GM12878 (cell line): ENCODE measurements around the gene PKHD1. TPM values are rescaled to one million over a fixed set of nuclear protein-coding genes. Genes with fewer than 3 reads are reported as not detected.

Experiments used
- ATAC-seq: fragments of 200-7000 bp; cut with Tn5 transposase; 3 replicates; pipeline ENCODE4 v1.9.1; 2020; ENCODE audit warnings: mild to moderate bottlenecking, moderate library complexity
- BruUV-seq: library from RNA; stranded (reverse); fragments of 400-500 nt; replicated peaks from 2 replicates; lab custom pipeline; 2021; lab: Mats Ljungman, UMichigan
- CTCF ChIA-PET: fragments of 300-600 bp; sonication (Branson Sonifier 250); formaldehyde crosslinking; extraction: SDS; loops from one replicate; lab custom pipeline; 2021; ENCODE audit warnings: inconsistent platforms; lab: Yijun Ruan, JAX
- POLR2A ChIA-PET: fragments of 350-600 bp; formaldehyde crosslinking; extraction: SDS; loops from one replicate; lab custom pipeline; 2021; ENCODE audit warnings: inconsistent platforms; lab: Charles Lee
- RAD21 ChIA-PET: fragments of 300-600 bp; sonication (Branson Sonifier 250); formaldehyde crosslinking; loops from one replicate; lab custom pipeline; 2023; ENCODE audit warnings: antibody characterized with exemption; ENCODE audit not compliant: unreplicated experiment; lab: Charles Lee
- SMC1A ChIA-PET: fragments of 300-600 bp; sonication (Branson Sonifier 250); formaldehyde crosslinking; loops from one replicate; lab custom pipeline; 2023; ENCODE audit not compliant: unreplicated experiment, uncharacterized antibody; lab: Charles Lee
- DNase-seq: peaks from one replicate; pipeline ENCODE4 v3.0.0-alpha.2; 2011; ENCODE audit warnings: low read depth, low spot score
- FAIRE-seq: peaks from 3 replicates; lab custom pipeline; 2011; peaks lifted over from hg19 to GRCh38; lab: Jason Lieb, UNC
- H2AFZ ChIP-seq: 2 replicates; pipeline ENCODE4 v1.6.0; 2011; ENCODE audit warnings: low read depth, low read length, control low read depth; ENCODE audit not compliant: control insufficient read depth
- H3K27ac ChIP-seq: 2 replicates; pipeline ENCODE4 v1.5.1; 2011; ENCODE audit warnings: control low read depth; ENCODE audit not compliant: control insufficient read depth, insufficient read depth
- H3K27me3 ChIP-seq, 2 experiments: replicated peaks in 1 of 2; 2 replicates each; pipeline versions ENCODE4 v1.6.0 to v1.6.1; 2011; ENCODE audit warnings: low read length in 1 of 2; ENCODE audit not compliant: control insufficient read depth in 2 of 2, insufficient read depth in 2 of 2
- H3K36me3 ChIP-seq, 2 experiments: 2 replicates each; pipeline ENCODE4 v1.5.1; 2011; ENCODE audit warnings: low read length in 1 of 2; ENCODE audit not compliant: control insufficient read depth in 2 of 2, insufficient read depth in 2 of 2
- H3K4me1 ChIP-seq: 2 replicates; pipeline ENCODE4 v1.6.1; 2011; ENCODE audit warnings: mild to moderate bottlenecking, low read length, moderate library complexity, mixed read lengths; ENCODE audit not compliant: control insufficient read depth, insufficient read depth
- H3K4me2 ChIP-seq: 2 replicates; pipeline ENCODE4 v1.6.0; 2011; ENCODE audit warnings: control low read depth; ENCODE audit not compliant: control insufficient read depth, insufficient read depth
- H3K4me3 ChIP-seq: fragments of 200-600 bp; sonication (generic); 2 replicates; pipeline ENCODE4 v1.5.1; 2016
- H3K79me2 ChIP-seq: 2 replicates; pipeline ENCODE4 v1.6.0; 2011; ENCODE audit warnings: low read length; ENCODE audit not compliant: control insufficient read depth, insufficient read depth
- H3K9ac ChIP-seq: 2 replicates; pipeline ENCODE4 v1.8.0; 2011; ENCODE audit warnings: low read length, control low read depth, mixed read lengths; ENCODE audit not compliant: control insufficient read depth, insufficient read depth
- H3K9me3 ChIP-seq: replicated peaks from 3 replicates; pipeline ENCODE4 v1.5.1; 2011; ENCODE audit warnings: mild to moderate bottlenecking, low read length; ENCODE audit not compliant: control insufficient read depth, insufficient read depth
- H4K20me1 ChIP-seq: 2 replicates; pipeline ENCODE4 v1.6.0; 2011; ENCODE audit not compliant: control insufficient read depth, insufficient read depth
- BCLAF1 ChIP-seq: fragments of 450-650 bp; IDR thresholded peaks from 2 replicates; pipeline ENCODE4 v1.6.1; 2017; ENCODE audit warnings: antibody characterized with exemption, mild to moderate bottlenecking, moderate library complexity
- DPF2 ChIP-seq: fragments of 450-650 bp; IDR thresholded peaks from 2 replicates; pipeline ENCODE4 v1.6.1; 2017; ENCODE audit warnings: mild to moderate bottlenecking
- E2F4 ChIP-seq: IDR thresholded peaks from 2 replicates; pipeline ENCODE4 v1.6.1; 2012; ENCODE audit warnings: low read depth, low read length, improper control_type of control experiment
- FOXK2 ChIP-seq: fragments of 450-650 bp; IDR thresholded peaks from 2 replicates; pipeline ENCODE4 v1.6.1; 2017; ENCODE audit warnings: mild to moderate bottlenecking, moderate library complexity
- MLLT1 ChIP-seq: fragments of 450-650 bp; IDR thresholded peaks from 2 replicates; pipeline ENCODE4 v1.6.1; 2016; ENCODE audit warnings: mild to moderate bottlenecking
- NR2C2 ChIP-seq: IDR thresholded peaks from 2 replicates; pipeline ENCODE4 v1.6.1; 2011; ENCODE audit warnings: borderline replicate concordance, low read depth; ENCODE audit not compliant: control insufficient read depth, insufficient read length
- NRF1 ChIP-seq: conservative IDR thresholded peaks from 2 replicates; pipeline ENCODE4 v1.6.1; 2011; ENCODE audit warnings: mild to moderate bottlenecking, low read depth, low read length, improper control_type of control experiment
- POLR2AphosphoS2 ChIP-seq: IDR thresholded peaks from 2 replicates; pipeline ENCODE4 v1.6.1; 2011; ENCODE audit warnings: low read depth, mild to moderate bottlenecking, low read length, improper control_type of control experiment, moderate library complexity
- RAD21 ChIP-seq: IDR thresholded peaks from 2 replicates; pipeline ENCODE4 v1.6.1; 2011; ENCODE audit warnings: mild to moderate bottlenecking, low read depth, low read length, moderate library complexity; ENCODE audit not compliant: insufficient read depth
- RELA ChIP-seq: fragments of 450-650 bp; IDR thresholded peaks from 2 replicates; pipeline ENCODE4 v1.8.0; 2014; ENCODE audit warnings: borderline replicate concordance; ENCODE audit not compliant: partially characterized antibody
- USF1 ChIP-seq: IDR thresholded peaks from 2 replicates; pipeline ENCODE4 v1.6.1; 2011; ENCODE audit warnings: borderline replicate concordance, low read depth, mild to moderate bottlenecking, moderate library complexity, mixed read lengths, low read length; ENCODE audit not compliant: insufficient read depth; ENCODE audit errors: extremely low read length
- YY1 ChIP-seq: IDR thresholded peaks from 2 replicates; pipeline ENCODE4 v1.6.1; 2011; ENCODE audit warnings: low read depth, mild to moderate bottlenecking, low read length
- WGBS: methylation state at CpG from one replicate; pipeline ENCODE4 v1.1.6; 2016; ENCODE audit warnings: low lambda C conversion rate; ENCODE audit not compliant: insufficient replicate concordance, insufficient coverage; ENCODE audit errors: missing lambda C conversion rate; 5-methylcytosine and 5-hydroxymethylcytosine counted together
- in situ Hi-C: fragments of 300-500 bp; cut with MboI; formaldehyde crosslinking; loops from 9 replicates; pipeline ENCODE4 v1.14.3; 2018; ENCODE audit warnings: mixed read lengths
- intact Hi-C: fragments of 100-400 bp; cut with micrococcal nuclease; formaldehyde crosslinking; loops from one replicate; pipeline ENCODE4 v1.14.2; 2022; ENCODE audit not compliant: unreplicated experiment
- polyA plus RNA-seq, 11 experiments: library from polyadenylated mRNA; depleted of rRNA in 4 of 11; unstranded in 6 of 11; stranded (reverse) in 5 of 11; fragments of >200 nt; fragmentation: Nextera tagmentation in 4 of 11; fragmentation: Illumina TruSeq in 1 of 11; extraction: Ambion mirVana in 4 of 11; extraction: Trizol in 1 of 11; gene quantifications; 1 replicate in 1 of 11; 2 replicates in 10 of 11; pipeline versions ENCODE4 v1.2.1 to v1.2.3, GENCODE V29; 2011 to 2016; ENCODE audit warnings: inconsistent platforms in 2 of 11, missing spikeins in 2 of 11, low read depth in 1 of 11
- total RNA-seq, 4 experiments: library from RNA; depleted of rRNA in 3 of 4; stranded (reverse); fragments of >200 nt in 3 of 4; fragmentation: Illumina TruSeq in 1 of 4; extraction: Trizol in 1 of 4; gene quantifications; 2 replicates each; pipeline versions ENCODE4 v1.2.1 to v1.2.3, GENCODE V29; 2013 to 2021
- TF ChIP-seq, protein P1 (sequence below): fragments of 450-650 bp; IDR thresholded peaks from 2 replicates; pipeline ENCODE4 v1.6.1; 2017; ENCODE audit warnings: borderline replicate concordance

The PKHD1 gene
- total and polyA plus RNA-seq, 10 of the 15 experiments (the other 5 are each of a cell fraction or from before 2014, with no cell fraction given) = under 0.01 to 0.90 (median 0.02) TPM; not detected in 1

- TF ChIP-seq USF1 = no peak
- TF ChIP-seq BCLAF1 = no peak
- no peak for TF ChIP-seq NRF1
- TF ChIP-seq RAD21 = no peak
Measured at GRCh38 chr6:52077961-52078625, 9.3 kb downstream of the PKHD1 start (continued).

DNA sequence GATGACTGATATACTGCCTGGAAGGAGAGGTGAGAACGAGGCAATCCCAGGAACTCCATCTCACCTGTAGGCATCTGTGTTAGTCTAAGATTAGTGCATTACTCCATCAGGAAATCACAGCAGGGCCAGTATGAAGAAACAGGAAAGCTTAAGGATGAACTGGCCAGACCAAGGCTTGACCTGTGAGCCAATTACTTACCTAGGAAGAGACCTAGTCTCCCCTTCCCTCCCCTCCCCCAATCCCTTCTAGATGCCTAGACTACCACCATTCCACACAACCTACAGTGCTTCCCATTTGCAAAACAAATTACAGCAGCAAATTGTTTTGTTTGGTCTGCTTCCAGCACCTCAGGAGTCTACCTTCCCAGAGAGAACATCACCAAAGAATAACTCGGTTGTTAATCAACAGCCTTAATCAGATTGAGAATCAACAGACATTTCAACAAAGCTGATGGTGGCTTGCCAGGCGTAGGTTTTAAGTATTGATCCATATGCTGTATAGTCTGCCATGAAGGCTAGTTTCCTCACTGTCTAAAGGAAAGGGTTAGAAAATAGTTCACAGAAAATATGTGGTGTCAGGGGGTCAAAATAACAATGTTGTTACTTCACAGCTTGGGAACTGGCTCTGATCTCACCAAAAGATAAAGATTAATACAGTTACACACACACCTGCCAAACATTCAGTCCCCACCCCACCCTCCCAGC, 10.1 kb downstream of the PKHD1 start:
- Histone ChIP-seq H3K4me2 (no peak overlapping the region), H4K20me1 (no peaks in the 10 kb centered on the region), H3K79me2 (no peaks in the 10 kb centered on the region), H3K4me3 (no peak overlapping the region), H3K36me3 (no peaks in the 10 kb centered on the region), H3K27me3 (peaks cover 0 to 8% of the 10 kb centered on the region in 2 experiments; a peak in 1 of 4 replicates), H3K27ac (no peak overlapping the region), H3K4me1 (no peaks in the 10 kb centered on the region), H3K9ac (no peak overlapping the region), H2AFZ (no peak overlapping the region), H3K9me3 (no peaks in the 10 kb centered on the region)
- POLR2A ChIA-PET = no interaction called here
- no peak for ATAC-seq
- CTCF ChIA-PET = no interaction called here
- WGBS = 2% methylated on average over 3 of the region's 3 CpGs
- RAD21 ChIA-PET = no interaction called here
- no peak for FAIRE-seq
- no TSS peak for BruUV-seq
- SMC1A ChIA-PET = no interaction called here
- in situ Hi-C loops (no loop called here), intact Hi-C loops (no loop called here)
- DNase-seq = no peak
- TF ChIP-seq, protein P1, sequence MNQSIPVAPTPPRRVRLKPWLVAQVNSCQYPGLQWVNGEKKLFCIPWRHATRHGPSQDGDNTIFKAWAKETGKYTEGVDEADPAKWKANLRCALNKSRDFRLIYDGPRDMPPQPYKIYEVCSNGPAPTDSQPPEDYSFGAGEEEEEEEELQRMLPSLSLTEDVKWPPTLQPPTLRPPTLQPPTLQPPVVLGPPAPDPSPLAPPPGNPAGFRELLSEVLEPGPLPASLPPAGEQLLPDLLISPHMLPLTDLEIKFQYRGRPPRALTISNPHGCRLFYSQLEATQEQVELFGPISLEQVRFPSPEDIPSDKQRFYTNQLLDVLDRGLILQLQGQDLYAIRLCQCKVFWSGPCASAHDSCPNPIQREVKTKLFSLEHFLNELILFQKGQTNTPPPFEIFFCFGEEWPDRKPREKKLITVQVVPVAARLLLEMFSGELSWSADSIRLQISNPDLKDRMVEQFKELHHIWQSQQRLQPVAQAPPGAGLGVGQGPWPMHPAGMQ = no peak
- TF ChIP-seq RELA (no peak), DPF2 (no peak), FOXK2 (no peak), MLLT1 (no peak), YY1 (no peak), NR2C2 (no peak), POLR2AphosphoS2 (no peak), E2F4 (no peak)
